ENCODE measurements around the gene TXNDC11. TPM values are rescaled to one million over a fixed set of nuclear protein-coding genes. Genes with fewer than 3 reads are reported as not detected.

The TXNDC11 gene
- total and polyA plus RNA-seq, 10 of the 15 experiments (the other 5 are each of a cell fraction or from before 2014, with no cell fraction given), result 1.7 to 86.7 (median 54.4) TPM

DNA sequence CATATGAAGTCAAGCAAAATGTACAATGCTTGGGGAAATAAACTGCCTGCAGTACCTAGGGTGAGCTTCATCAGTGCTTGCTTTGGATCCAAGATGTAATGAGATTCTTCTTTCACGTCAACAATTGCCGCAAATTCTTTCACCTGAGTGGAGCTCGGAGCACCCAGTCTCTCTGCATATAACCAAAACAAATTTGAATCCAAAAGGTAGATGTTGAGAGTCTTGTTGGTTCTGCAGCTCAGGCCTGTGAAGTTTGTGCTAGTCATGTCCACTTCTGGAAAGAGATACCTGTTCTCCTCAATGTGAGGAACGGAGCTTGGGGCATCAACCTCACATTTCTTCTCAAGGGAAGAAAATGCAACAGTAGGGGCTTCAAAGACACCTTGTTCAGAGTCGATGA is 51.4 kb downstream of the TXNDC11 start:
- Histone ChIP-seq H4K20me1 (ENCODE audit: control insufficient read depth, insufficient read depth) (no peaks in the 10 kb centered on the region), H3K79me2 (ENCODE audit: control insufficient read depth, insufficient read depth, low read length) (peaks cover 17% of the 10 kb centered on the region), H3K9ac (ENCODE audit: control insufficient read depth, insufficient read depth, low read length) (no peak overlapping the region), H3K36me3 (ENCODE audit: control insufficient read depth in 2 of 2, insufficient read depth in 2 of 2, low read length in 1 of 2) (peaks cover 33 to 48% of the 10 kb centered on the region in 2 experiments), H3K27ac (ENCODE audit: control insufficient read depth, insufficient read depth) (no peak overlapping the region), H3K4me1 (ENCODE audit: control insufficient read depth, insufficient read depth, low read length) (peaks cover 41% of the 10 kb centered on the region), H3K4me2 (ENCODE audit: control insufficient read depth, insufficient read depth) (no peak overlapping the region), H2AFZ (ENCODE audit: control insufficient read depth, low read depth, low read length) (no peak overlapping the region), H3K4me3 (no peak overlapping the region), H3K27me3 (replicated peaks in 1 of 2; ENCODE audit: control insufficient read depth in 2 of 2, insufficient read depth in 2 of 2, low read length in 1 of 2) (no peaks in the 10 kb centered on the region), H3K9me3 (replicated peaks; ENCODE audit: control insufficient read depth, insufficient read depth, low read length) (no peaks in the 10 kb centered on the region)
- CTCF ChIA-PET, result interaction anchor here (0.6 to 4.3 kb wide), 8 partner anchors 9 to 283 kb away, joined by 3 to 30 read pairs (median 5); partner anchors contain the start of gene ZC3H7A
- TF ChIP-seq, protein P1, sequence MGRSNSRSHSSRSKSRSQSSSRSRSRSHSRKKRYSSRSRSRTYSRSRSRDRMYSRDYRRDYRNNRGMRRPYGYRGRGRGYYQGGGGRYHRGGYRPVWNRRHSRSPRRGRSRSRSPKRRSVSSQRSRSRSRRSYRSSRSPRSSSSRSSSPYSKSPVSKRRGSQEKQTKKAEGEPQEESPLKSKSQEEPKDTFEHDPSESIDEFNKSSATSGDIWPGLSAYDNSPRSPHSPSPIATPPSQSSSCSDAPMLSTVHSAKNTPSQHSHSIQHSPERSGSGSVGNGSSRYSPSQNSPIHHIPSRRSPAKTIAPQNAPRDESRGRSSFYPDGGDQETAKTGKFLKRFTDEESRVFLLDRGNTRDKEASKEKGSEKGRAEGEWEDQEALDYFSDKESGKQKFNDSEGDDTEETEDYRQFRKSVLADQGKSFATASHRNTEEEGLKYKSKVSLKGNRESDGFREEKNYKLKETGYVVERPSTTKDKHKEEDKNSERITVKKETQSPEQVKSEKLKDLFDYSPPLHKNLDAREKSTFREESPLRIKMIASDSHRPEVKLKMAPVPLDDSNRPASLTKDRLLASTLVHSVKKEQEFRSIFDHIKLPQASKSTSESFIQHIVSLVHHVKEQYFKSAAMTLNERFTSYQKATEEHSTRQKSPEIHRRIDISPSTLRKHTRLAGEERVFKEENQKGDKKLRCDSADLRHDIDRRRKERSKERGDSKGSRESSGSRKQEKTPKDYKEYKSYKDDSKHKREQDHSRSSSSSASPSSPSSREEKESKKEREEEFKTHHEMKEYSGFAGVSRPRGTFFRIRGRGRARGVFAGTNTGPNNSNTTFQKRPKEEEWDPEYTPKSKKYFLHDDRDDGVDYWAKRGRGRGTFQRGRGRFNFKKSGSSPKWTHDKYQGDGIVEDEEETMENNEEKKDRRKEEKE (IDR thresholded peaks at IDR 0.05), result no peak
- TF ChIP-seq, protein P2, sequence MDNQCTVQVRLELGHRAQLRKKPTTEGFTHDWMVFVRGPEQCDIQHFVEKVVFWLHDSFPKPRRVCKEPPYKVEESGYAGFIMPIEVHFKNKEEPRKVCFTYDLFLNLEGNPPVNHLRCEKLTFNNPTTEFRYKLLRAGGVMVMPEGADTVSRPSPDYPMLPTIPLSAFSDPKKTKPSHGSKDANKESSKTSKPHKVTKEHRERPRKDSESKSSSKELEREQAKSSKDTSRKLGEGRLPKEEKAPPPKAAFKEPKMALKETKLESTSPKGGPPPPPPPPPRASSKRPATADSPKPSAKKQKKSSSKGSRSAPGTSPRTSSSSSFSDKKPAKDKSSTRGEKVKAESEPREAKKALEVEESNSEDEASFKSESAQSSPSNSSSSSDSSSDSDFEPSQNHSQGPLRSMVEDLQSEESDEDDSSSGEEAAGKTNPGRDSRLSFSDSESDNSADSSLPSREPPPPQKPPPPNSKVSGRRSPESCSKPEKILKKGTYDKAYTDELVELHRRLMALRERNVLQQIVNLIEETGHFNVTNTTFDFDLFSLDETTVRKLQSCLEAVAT (IDR thresholded peaks at IDR 0.05), result no peak
- TF ChIP-seq, protein P3, sequence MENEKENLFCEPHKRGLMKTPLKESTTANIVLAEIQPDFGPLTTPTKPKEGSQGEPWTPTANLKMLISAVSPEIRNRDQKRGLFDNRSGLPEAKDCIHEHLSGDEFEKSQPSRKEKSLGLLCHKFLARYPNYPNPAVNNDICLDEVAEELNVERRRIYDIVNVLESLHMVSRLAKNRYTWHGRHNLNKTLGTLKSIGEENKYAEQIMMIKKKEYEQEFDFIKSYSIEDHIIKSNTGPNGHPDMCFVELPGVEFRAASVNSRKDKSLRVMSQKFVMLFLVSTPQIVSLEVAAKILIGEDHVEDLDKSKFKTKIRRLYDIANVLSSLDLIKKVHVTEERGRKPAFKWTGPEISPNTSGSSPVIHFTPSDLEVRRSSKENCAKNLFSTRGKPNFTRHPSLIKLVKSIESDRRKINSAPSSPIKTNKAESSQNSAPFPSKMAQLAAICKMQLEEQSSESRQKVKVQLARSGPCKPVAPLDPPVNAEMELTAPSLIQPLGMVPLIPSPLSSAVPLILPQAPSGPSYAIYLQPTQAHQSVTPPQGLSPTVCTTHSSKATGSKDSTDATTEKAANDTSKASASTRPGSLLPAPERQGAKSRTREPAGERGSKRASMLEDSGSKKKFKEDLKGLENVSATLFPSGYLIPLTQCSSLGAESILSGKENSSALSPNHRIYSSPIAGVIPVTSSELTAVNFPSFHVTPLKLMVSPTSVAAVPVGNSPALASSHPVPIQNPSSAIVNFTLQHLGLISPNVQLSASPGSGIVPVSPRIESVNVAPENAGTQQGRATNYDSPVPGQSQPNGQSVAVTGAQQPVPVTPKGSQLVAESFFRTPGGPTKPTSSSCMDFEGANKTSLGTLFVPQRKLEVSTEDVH (IDR thresholded peaks at IDR 0.05; ENCODE audit: low read depth, partially characterized antibody), result no peak
- TF ChIP-seq ZNF384 (IDR thresholded peaks at IDR 0.05; ENCODE audit: borderline replicate concordance, low read depth, low read length), result no peak
- no peak for TF ChIP-seq BCL11A (IDR thresholded peaks at IDR 0.05; ENCODE audit: low read depth, low read length)
- TF ChIP-seq, protein P4, sequence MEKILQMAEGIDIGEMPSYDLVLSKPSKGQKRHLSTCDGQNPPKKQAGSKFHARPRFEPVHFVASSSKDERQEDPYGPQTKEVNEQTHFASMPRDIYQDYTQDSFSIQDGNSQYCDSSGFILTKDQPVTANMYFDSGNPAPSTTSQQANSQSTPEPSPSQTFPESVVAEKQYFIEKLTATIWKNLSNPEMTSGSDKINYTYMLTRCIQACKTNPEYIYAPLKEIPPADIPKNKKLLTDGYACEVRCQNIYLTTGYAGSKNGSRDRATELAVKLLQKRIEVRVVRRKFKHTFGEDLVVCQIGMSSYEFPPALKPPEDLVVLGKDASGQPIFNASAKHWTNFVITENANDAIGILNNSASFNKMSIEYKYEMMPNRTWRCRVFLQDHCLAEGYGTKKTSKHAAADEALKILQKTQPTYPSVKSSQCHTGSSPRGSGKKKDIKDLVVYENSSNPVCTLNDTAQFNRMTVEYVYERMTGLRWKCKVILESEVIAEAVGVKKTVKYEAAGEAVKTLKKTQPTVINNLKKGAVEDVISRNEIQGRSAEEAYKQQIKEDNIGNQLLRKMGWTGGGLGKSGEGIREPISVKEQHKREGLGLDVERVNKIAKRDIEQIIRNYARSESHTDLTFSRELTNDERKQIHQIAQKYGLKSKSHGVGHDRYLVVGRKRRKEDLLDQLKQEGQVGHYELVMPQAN (conservative IDR thresholded peaks at IDR 0.05), result no peak
- TF ChIP-seq RFX5 (IDR thresholded peaks at IDR 0.05; ENCODE audit: low read depth, low read length), result no peak
- POLR2A ChIA-PET, result interaction anchor here (1.2 to 6.0 kb wide), 5 partner anchors 11 to 221 kb away, joined by 3 to 63 read pairs (median 4); no protein-coding TSS in a partner anchor
- 98% methylated on average over 5 of the region's 5 CpGs for WGBS (ENCODE audit: insufficient coverage, insufficient replicate concordance, low lambda C conversion rate, missing lambda C conversion rate)
- DNase-seq (ENCODE audit: low read depth, low spot score) (no peak), ATAC-seq (no peak), FAIRE-seq (no peak)
- in situ Hi-C loops (cut with MboI), result no loop called here
- RAD21 ChIA-PET (ENCODE audit: unreplicated experiment), result interaction anchor here (0.7 to 3.3 kb wide), 5 partner anchors 9 to 388 kb away, joined by 3 to 34 read pairs (median 4); partner anchors contain the start of gene SNN
- SMC1A ChIA-PET (ENCODE audit: uncharacterized antibody, unreplicated experiment), result interaction anchor here (1.2 to 4.9 kb wide), 7 partner anchors 10 to 48 kb away, joined by 3 to 46 read pairs (median 4); no protein-coding TSS in a partner anchor
- intact Hi-C loops (cut with micrococcal nuclease; ENCODE audit: unreplicated experiment), result no loop called here
- no TSS peak for BruUV-seq (replicated peaks)
